CD14-positive monocyte (primary cell): Measurements from ENCODE around the gene TTC3. TPM values are rescaled to one million over a fixed set of nuclear protein-coding genes. Genes with fewer than 3 reads are reported as not detected.

Experiments used
- DNase-seq, 3 donors: peaks; one replicate each; pipeline ENCODE4 v3.0.0-alpha.2; 2011 to 2022
- H2AFZ ChIP-seq: 2 replicates; pipeline ENCODE4 v1.6.0; 2012; ENCODE audit warnings: mild to moderate bottlenecking, low read depth, low read length, inconsistent platforms; ENCODE audit not compliant: insufficient read depth, poor library complexity, severe bottlenecking
- H3K27ac ChIP-seq, 2 donors: 1 replicate in 1 of 2; 2 replicates in 1 of 2; pipeline ENCODE4 v1.5.1; 2012 to 2013; ENCODE audit warnings: low read length in 2 of 2, control low read depth in 1 of 2, inconsistent platforms in 1 of 2, low read depth in 1 of 2, mild to moderate bottlenecking in 1 of 2
- H3K27me3 ChIP-seq, 2 donors: one replicate each; pipeline versions ENCODE4 v1.6.0 to v1.6.1; 2011 to 2013; ENCODE audit warnings: low read length in 2 of 2; ENCODE audit not compliant: control insufficient read depth in 2 of 2, insufficient read depth in 2 of 2
- H3K36me3 ChIP-seq, 2 donors: replicated peaks in 1 of 2; 1 replicate in 1 of 2; 2 replicates in 1 of 2; pipeline versions ENCODE4 v1.5.1 to v1.6.1; 2012 to 2013; ENCODE audit warnings: low read length in 2 of 2, control low read depth in 1 of 2, inconsistent platforms in 1 of 2, mild to moderate bottlenecking in 1 of 2; ENCODE audit not compliant: insufficient read depth in 2 of 2, control insufficient read depth in 1 of 2
- H3K4me1 ChIP-seq, 2 donors: 1 replicate in 1 of 2; 2 replicates in 1 of 2; pipeline versions ENCODE4 v1.5.1 to v1.6.1; 2012 to 2013; ENCODE audit warnings: low read length in 2 of 2, control low read depth in 1 of 2, inconsistent platforms in 1 of 2, mild to moderate bottlenecking in 1 of 2, moderate library complexity in 1 of 2; ENCODE audit not compliant: insufficient read depth in 2 of 2, control insufficient read depth in 1 of 2
- H3K4me2 ChIP-seq: replicated peaks from 2 replicates; pipeline ENCODE3; 2012; ENCODE audit warnings: low read length, moderate library complexity, mild to moderate bottlenecking; ENCODE audit not compliant: poor library complexity, severe bottlenecking; ENCODE audit errors: extremely low read depth
- H3K4me3 ChIP-seq, 3 experiments: fragments of 200-600 bp in 1 of 3; sonication (generic) in 1 of 3; replicated peaks in 1 of 3; 1 replicate in 2 of 3; 2 replicates in 1 of 3; pipeline ENCODE4 v1.5.1; 2011 to 2013; ENCODE audit warnings: low read length in 3 of 3, mild to moderate bottlenecking in 3 of 3, control low read depth in 2 of 3, low read depth in 2 of 3, inconsistent platforms in 1 of 3, moderate library complexity in 1 of 3
- H3K79me2 ChIP-seq: 2 replicates; pipeline ENCODE4 v1.6.0; 2012; ENCODE audit warnings: mild to moderate bottlenecking, control low read depth, inconsistent platforms, low read length, moderate library complexity; ENCODE audit not compliant: insufficient read depth
- H3K9ac ChIP-seq: 2 replicates; pipeline ENCODE4 v1.6.0; 2017; ENCODE audit warnings: low read length, mild to moderate bottlenecking; ENCODE audit not compliant: insufficient read depth, poor library complexity, severe bottlenecking
- H3K9me3 ChIP-seq, 2 donors: replicated peaks in 1 of 2; 1 replicate in 1 of 2; 2 replicates in 1 of 2; pipeline versions ENCODE4 v1.5.1 to v1.6.1; 2012 to 2013; ENCODE audit warnings: low read length in 2 of 2, control low read depth in 1 of 2; ENCODE audit not compliant: control insufficient read depth in 1 of 2, insufficient read depth in 1 of 2
- H4K20me1 ChIP-seq: 2 replicates; pipeline ENCODE4 v1.6.0; 2012; ENCODE audit warnings: mild to moderate bottlenecking, low read length, control low read depth, moderate library complexity; ENCODE audit not compliant: insufficient read depth
- H3K27ac Mint-ChIP-seq, 7 donors: one replicate each; pipeline ENCODE4 v1.8.0; 2020; ENCODE audit warnings: mild to moderate bottlenecking in 7 of 7, mixed read lengths in 7 of 7, moderate library complexity in 6 of 7, inconsistent platforms in 2 of 7
- H3K27me3 Mint-ChIP-seq, 3 donors: one replicate each; pipeline ENCODE4 v1.8.0; 2021 to 2022; ENCODE audit warnings: low read depth in 3 of 3, mild to moderate bottlenecking in 3 of 3, mixed read lengths in 3 of 3, moderate library complexity in 3 of 3, inconsistent platforms in 1 of 3
- H3K36me3 Mint-ChIP-seq, 2 donors: one replicate each; pipeline ENCODE4 v1.8.0; 2020; ENCODE audit warnings: mixed read lengths in 2 of 2, inconsistent platforms in 1 of 2, mild to moderate bottlenecking in 1 of 2
- H3K4me1 Mint-ChIP-seq: one replicate; pipeline ENCODE4 v1.8.0; 2020; ENCODE audit warnings: mild to moderate bottlenecking, mixed read lengths
- H3K4me3 Mint-ChIP-seq, 2 donors: one replicate each; pipeline ENCODE4 v1.8.0; 2020; ENCODE audit warnings: mild to moderate bottlenecking in 2 of 2, mixed read lengths in 2 of 2, moderate library complexity in 1 of 2
- H3K9me3 Mint-ChIP-seq, 7 donors: one replicate each; pipeline ENCODE4 v1.8.0; 2020 to 2022; ENCODE audit warnings: mixed read lengths in 7 of 7, mild to moderate bottlenecking in 6 of 7, moderate library complexity in 6 of 7, inconsistent platforms in 2 of 7
- WGBS: methylation state at CpG from one replicate; pipeline ENCODE4 v1.1.5; 2013; ENCODE audit warnings: missing lambda C conversion rate; ENCODE audit not compliant: insufficient coverage; 5-methylcytosine and 5-hydroxymethylcytosine counted together
- intact Hi-C, 2 donors: fragments of 100-400 bp; cut with micrococcal nuclease; formaldehyde crosslinking; loops; one replicate each; pipeline versions ENCODE4 v1.15.0 to v1.15.1; 2023
- polyA plus RNA-seq, 3 donors: library from polyadenylated mRNA; depleted of rRNA in 1 of 3; unstranded in 2 of 3; stranded (reverse) in 1 of 3; fragments of 300-500 nt in 2 of 3; fragments of >200 nt in 1 of 3; fragmentation: Illumina TruSeq in 2 of 3; gene quantifications; 1 replicate in 2 of 3; 2 replicates in 1 of 3; pipeline ENCODE4 v1.2.3, GENCODE V29; 2012 to 2021
- TF ChIP-seq, protein P1 (sequence below): fragments of 200-600 bp; IDR thresholded peaks from one replicate; pipeline ENCODE4 v1.8.0; 2022; ENCODE audit warnings: antibody characterized with exemption, mild to moderate bottlenecking

TTC3 gene
- polyA plus RNA-seq, 3 donors = 9.6 to 35.4 (median 17.9) TPM

DNA sequence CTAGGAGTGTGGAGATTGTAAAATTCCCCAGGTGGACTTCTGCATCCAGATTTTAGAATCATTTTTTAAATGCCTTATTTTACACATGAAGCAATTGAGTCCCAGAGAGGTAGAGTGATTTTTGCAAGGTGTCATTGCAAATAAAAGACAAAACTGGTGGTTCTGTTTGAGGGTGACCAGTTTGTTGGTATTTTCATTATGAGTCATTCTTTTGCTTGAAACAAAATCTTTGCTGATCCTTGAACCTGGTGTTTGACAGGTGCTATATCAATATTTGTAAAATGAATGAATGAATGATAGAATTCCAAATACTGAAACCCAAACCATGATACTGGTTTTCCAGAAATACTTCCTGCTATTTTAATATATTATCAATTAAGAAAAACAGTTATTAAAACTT is 44.1 kb downstream of the TTC3 start:
- H3K9me3 Mint-ChIP-seq = peaks cover 0 to 6% (median 3%) of the 10 kb centered on the region in 7 donors
- Histone ChIP-seq H3K4me3 (no peak overlapping the region), H3K9me3 (no peaks in the 10 kb centered on the region), H3K79me2 (no peaks in the 10 kb centered on the region), H3K4me1 (no peaks in the 10 kb centered on the region), H4K20me1 (no peaks in the 10 kb centered on the region), H3K27ac (no peak overlapping the region), H3K4me2 (no peak overlapping the region), H3K9ac (no peak overlapping the region), H2AFZ (no peak overlapping the region), H3K36me3 (peaks cover 2 to 17% of the 10 kb centered on the region in 2 donors), H3K27me3 (no peaks in the 10 kb centered on the region)
- H3K27ac Mint-ChIP-seq = no peak overlapping the region
- no peak overlapping the region for H3K4me3 Mint-ChIP-seq
- H3K4me1 Mint-ChIP-seq = no peaks in the 10 kb centered on the region
- TF ChIP-seq, protein P1, sequence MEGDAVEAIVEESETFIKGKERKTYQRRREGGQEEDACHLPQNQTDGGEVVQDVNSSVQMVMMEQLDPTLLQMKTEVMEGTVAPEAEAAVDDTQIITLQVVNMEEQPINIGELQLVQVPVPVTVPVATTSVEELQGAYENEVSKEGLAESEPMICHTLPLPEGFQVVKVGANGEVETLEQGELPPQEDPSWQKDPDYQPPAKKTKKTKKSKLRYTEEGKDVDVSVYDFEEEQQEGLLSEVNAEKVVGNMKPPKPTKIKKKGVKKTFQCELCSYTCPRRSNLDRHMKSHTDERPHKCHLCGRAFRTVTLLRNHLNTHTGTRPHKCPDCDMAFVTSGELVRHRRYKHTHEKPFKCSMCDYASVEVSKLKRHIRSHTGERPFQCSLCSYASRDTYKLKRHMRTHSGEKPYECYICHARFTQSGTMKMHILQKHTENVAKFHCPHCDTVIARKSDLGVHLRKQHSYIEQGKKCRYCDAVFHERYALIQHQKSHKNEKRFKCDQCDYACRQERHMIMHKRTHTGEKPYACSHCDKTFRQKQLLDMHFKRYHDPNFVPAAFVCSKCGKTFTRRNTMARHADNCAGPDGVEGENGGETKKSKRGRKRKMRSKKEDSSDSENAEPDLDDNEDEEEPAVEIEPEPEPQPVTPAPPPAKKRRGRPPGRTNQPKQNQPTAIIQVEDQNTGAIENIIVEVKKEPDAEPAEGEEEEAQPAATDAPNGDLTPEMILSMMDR = no peak
- DNase-seq = no peak
- peaks cover 0 to under 1% (median 0%) of the 10 kb centered on the region in 3 donors for H3K27me3 Mint-ChIP-seq
- H3K36me3 Mint-ChIP-seq = peaks cover 5 to 22% of the 10 kb centered on the region in 2 donors
- intact Hi-C loops = no loop called here

DNA sequence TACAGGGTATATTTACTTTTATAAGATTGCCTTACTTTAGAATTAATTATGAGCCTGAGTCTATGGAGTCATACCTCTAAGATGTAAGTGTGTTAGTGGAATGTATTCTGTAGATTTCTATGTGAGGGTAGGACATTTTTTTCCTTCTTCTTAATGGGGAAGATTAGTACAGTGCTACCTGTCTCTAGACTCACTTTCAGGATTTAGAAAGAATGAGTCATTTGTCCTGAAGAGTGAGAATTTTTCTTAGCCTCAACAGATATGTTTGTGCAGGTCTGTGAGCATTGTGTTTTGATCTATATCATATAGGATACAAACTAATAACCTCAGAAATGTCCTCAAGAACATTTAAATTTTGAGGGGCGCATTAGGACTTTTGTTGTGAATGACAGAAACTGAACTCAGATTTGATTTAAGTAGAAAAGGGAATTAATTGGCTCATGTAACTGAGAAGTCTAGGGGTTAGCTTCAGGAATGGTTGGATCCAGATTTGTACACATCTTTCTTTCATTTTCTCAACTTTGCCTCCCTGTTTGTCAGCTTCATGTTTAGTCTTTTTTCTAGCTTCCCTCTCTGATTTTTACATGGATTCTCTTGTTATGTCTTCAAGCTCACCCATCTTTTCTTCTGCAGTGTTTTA is 45.3 kb downstream of the TTC3 start:
- Mint-ChIP-seq H3K9me3 (peaks cover 0 to 4% (median 0%) of the 10 kb centered on the region in 7 donors), H3K4me3 (no peak overlapping the region), H3K4me1 (no peaks in the 10 kb centered on the region), H3K36me3 (peaks cover 9 to 26% of the 10 kb centered on the region in 2 donors), H3K27me3 (no peaks in the 10 kb centered on the region), H3K27ac (no peak overlapping the region)
- H4K20me1 ChIP-seq = no peaks in the 10 kb centered on the region
- intact Hi-C loops = no loop called here
- WGBS = no CpG with 5 or more reads among the region's 1 CpG
- H2AFZ ChIP-seq = no peak overlapping the region
- H3K4me2 ChIP-seq = no peak overlapping the region
- H3K9ac ChIP-seq = no peak overlapping the region
- no peaks in the 10 kb centered on the region for H3K79me2 ChIP-seq
- no peaks in the 10 kb centered on the region for H3K4me1 ChIP-seq
- peaks cover 6 to 26% of the 10 kb centered on the region in 2 donors for H3K36me3 ChIP-seq
- TF ChIP-seq, protein P1 = no peak
- H3K9me3 ChIP-seq = no peaks in the 10 kb centered on the region
- no peak for DNase-seq
- no peak overlapping the region for H3K27ac ChIP-seq
- no peaks in the 10 kb centered on the region for H3K27me3 ChIP-seq
- H3K4me3 ChIP-seq = no peak overlapping the region
